22Rv1 (cell line): ENCODE results near the gene MUC3A.
A peak's percentile ranks its signal among the peaks of the same experiment; 100 is the strongest.

Source experiments
- ZFX ChIP-seq: fragments of 450-650 bp; IDR thresholded peaks from 2 replicates; pipeline ENCODE4 v1.6.1; 2017; ENCODE audit warnings: antibody characterized with exemption, borderline replicate concordance
- TF ChIP-seq, protein P1 (sequence below): fragments of 450-650 bp; IDR thresholded peaks from 2 replicates; pipeline ENCODE4 v1.5.1; 2017; ENCODE audit warnings: mild to moderate bottlenecking

DNA sequence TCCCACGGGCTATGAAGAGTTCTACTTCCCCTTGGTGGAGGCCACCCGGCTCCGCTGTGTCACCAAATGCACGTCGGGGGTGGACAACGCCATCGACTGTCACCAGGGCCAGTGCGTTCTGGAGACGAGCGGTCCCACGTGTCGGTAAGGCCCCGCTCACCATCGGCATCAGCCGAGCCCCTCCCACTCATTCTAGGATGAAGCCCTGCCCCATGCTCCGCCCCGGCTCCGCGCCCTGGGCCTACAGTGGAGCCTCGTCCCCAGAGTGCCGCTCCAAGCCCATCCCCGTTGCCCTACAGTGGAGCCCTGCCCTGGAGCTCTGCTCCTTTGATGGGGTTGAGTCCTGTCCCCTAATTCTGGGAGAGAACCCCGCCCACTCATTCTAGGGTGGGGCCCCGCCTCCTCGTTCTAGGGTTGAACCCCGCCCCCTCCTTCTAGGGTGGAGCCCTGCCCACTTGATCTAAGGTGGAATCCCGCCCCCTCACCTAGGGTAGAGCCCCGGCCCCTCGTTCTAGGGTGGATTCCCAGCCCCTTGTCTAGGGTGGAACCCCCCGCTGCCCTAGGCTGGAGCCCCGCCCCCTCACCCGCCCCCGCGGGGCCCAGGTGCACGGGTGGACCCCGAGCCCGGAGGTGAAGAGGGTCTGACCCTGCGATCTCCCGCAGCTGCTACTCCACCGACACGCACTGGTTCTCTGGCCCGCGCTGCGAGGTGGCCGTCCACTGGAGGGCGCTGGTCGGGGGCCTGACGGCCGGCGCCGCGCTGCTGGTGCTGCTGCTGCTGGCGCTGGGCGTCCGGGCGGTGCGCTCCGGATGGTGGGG, 16.6 kb downstream of the MUC3A start:
- TF ChIP-seq, protein P1, sequence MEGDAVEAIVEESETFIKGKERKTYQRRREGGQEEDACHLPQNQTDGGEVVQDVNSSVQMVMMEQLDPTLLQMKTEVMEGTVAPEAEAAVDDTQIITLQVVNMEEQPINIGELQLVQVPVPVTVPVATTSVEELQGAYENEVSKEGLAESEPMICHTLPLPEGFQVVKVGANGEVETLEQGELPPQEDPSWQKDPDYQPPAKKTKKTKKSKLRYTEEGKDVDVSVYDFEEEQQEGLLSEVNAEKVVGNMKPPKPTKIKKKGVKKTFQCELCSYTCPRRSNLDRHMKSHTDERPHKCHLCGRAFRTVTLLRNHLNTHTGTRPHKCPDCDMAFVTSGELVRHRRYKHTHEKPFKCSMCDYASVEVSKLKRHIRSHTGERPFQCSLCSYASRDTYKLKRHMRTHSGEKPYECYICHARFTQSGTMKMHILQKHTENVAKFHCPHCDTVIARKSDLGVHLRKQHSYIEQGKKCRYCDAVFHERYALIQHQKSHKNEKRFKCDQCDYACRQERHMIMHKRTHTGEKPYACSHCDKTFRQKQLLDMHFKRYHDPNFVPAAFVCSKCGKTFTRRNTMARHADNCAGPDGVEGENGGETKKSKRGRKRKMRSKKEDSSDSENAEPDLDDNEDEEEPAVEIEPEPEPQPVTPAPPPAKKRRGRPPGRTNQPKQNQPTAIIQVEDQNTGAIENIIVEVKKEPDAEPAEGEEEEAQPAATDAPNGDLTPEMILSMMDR, result peak; percentile 100
- no peak for TF ChIP-seq ZFX
